SHP77 treated with DMSO at 0.1 percent for 48 hours (cell line): ENCODE data around the gene RYR1.
"Not testable (repeated sequence)": the region's sequence is repeated elsewhere in the genome, so short reads cannot be mapped to it uniquely, and the experiment has no call there.

Source experiments
- DNase-seq: peaks from one replicate; lab custom pipeline; 2025; lab: John Stamatoyannopoulos, UW

The RYR1 gene

GRCh38 chr19:38490861-38491260 lies 57.4 kb downstream of the RYR1 start:
- DNase-seq: no peak

GRCh38 chr19:38492181-38492813 lies 58.8 kb downstream of the RYR1 start:
- DNase-seq: no peak

GRCh38 chr19:38494379-38494778 lies 60.9 kb downstream of the RYR1 start:
- no peak for DNase-seq

- DNase-seq: not testable (repeated sequence)
These were observed 61.9 kb downstream of the RYR1 start for GRCh38 chr19:38495375-38495774.

GRCh38 chr19:38496116-38496515 lies 62.6 kb downstream of the RYR1 start:
- DNase-seq: no peak

- DNase-seq: no peak
These were observed 63.4 kb downstream of the RYR1 start for GRCh38 chr19:38496603-38497487.

- DNase-seq: no peak
These were observed 64.4 kb downstream of the RYR1 start for GRCh38 chr19:38497907-38498306.

- DNase-seq: no peak
These were observed 66.0 kb downstream of the RYR1 start for GRCh38 chr19:38499532-38499931.

GRCh38 chr19:38500450-38500849 lies 67.0 kb downstream of the RYR1 start:
- no peak for DNase-seq

GRCh38 chr19:38502410-38503076 lies 69.1 kb downstream of the RYR1 start:
- no peak for DNase-seq

GRCh38 chr19:38503077-38503410 lies 69.6 kb downstream of the RYR1 start:
- no peak for DNase-seq

GRCh38 chr19:38505958-38506357 lies 72.5 kb downstream of the RYR1 start:
- no peak for DNase-seq

- no peak for DNase-seq
These were observed 72.9 kb downstream of the RYR1 start for GRCh38 chr19:38506375-38506722.

GRCh38 chr19:38506723-38507550 lies 73.4 kb downstream of the RYR1 start:
- DNase-seq: peak; percentile 88

- DNase-seq: no peak
These were observed 74.1 kb downstream of the RYR1 start for GRCh38 chr19:38507551-38508127.

- DNase-seq: no peak
These were observed 75.0 kb downstream of the RYR1 start for GRCh38 chr19:38508507-38508906.

- no peak for DNase-seq
These were observed 75.5 kb downstream of the RYR1 start for GRCh38 chr19:38509027-38509426.

- DNase-seq: no peak
These were observed 77.7 kb downstream of the RYR1 start for GRCh38 chr19:38511074-38511708.

- no peak for DNase-seq
These were observed 78.8 kb downstream of the RYR1 start for GRCh38 chr19:38512277-38512676.

GRCh38 chr19:38513156-38513555 lies 79.7 kb downstream of the RYR1 start:
- not testable (repeated sequence) for DNase-seq

- no peak for DNase-seq
These were observed 80.3 kb downstream of the RYR1 start for GRCh38 chr19:38513762-38514167.
